K562 (cell line): ENCODE data around the gene HDAC1. TPM values are rescaled to one million over a fixed set of nuclear protein-coding genes. Genes with fewer than 3 reads are reported as not detected.

Source experiments
- ARID2 ChIP-seq: fragments of 450-650 bp; IDR thresholded peaks from 2 replicates; pipeline ENCODE4 v1.6.1; 2017; ENCODE audit warnings: antibody characterized with exemption, mild to moderate bottlenecking
- FOSL1 ChIP-seq: fragments of 200-800 bp; sonication (Bioruptor generic); conservative IDR thresholded peaks from 2 replicates; pipeline ENCODE4 v1.6.1; 2016; ENCODE audit warnings: missing genetic modification characterization, missing compliant biosample characterization
- MTA3 ChIP-seq: fragments of 450-650 bp; formaldehyde crosslinking; IDR thresholded peaks from 2 replicates; pipeline ENCODE4 v1.6.1; 2017; ENCODE audit warnings: mild to moderate bottlenecking, borderline replicate concordance
- NR2C2 ChIP-seq, 2 experiments: fragments of 200-800 bp in 1 of 2; sonication (Bioruptor generic) in 1 of 2; sonication (generic) in 1 of 2; formaldehyde crosslinking in 1 of 2; IDR thresholded peaks; 2 replicates each; pipeline versions ENCODE4 v1.6.1 to v1.8.0; 2016 to 2022; ENCODE audit warnings: mild to moderate bottlenecking in 1 of 2, missing compliant biosample characterization in 1 of 2, missing genetic modification characterization in 1 of 2, missing genetic modification reagents in 1 of 2
- TAF9B ChIP-seq: fragments of 450-650 bp; IDR thresholded peaks from 2 replicates; pipeline ENCODE4 v1.6.1; 2018; ENCODE audit warnings: mild to moderate bottlenecking; ENCODE audit not compliant: partially characterized antibody
- TBL1XR1 ChIP-seq, 2 experiments: IDR thresholded peaks; 2 replicates each; pipeline ENCODE4 v1.6.1; 2012; ENCODE audit warnings: improper control_type of control experiment in 2 of 2, low read length in 2 of 2, mild to moderate bottlenecking in 1 of 2
- TGIF2 ChIP-seq: sonication (generic); formaldehyde crosslinking; IDR thresholded peaks from 2 replicates; pipeline ENCODE4 v1.8.1; 2022; ENCODE audit warnings: mild to moderate bottlenecking, missing genetic modification reagents, moderate library complexity
- ZNF197 ChIP-seq: fragments of 200-800 bp; sonication (Bioruptor generic); IDR thresholded peaks from 2 replicates; pipeline ENCODE4 v1.6.1; 2016; ENCODE audit warnings: low read depth, missing genetic modification characterization, missing compliant biosample characterization
- ZNF551 ChIP-seq: fragments of 250-450 bp; sonication (Bioruptor Pico); IDR thresholded peaks from 2 replicates; pipeline ENCODE4 v1.5.0; 2021; ENCODE audit warnings: mild to moderate bottlenecking, moderate library complexity
- ZSCAN29 ChIP-seq: fragments of 450-650 bp; IDR thresholded peaks from 2 replicates; pipeline ENCODE4 v1.6.1; 2017
- polyA plus RNA-seq, 8 experiments: library from polyadenylated mRNA; depleted of rRNA in 4 of 8; stranded (reverse) in 5 of 8; unstranded in 3 of 8; fragments of >200 nt; fragmentation: Nextera tagmentation in 2 of 8; fragmentation: Illumina TruSeq in 1 of 8; extraction: Ambion mirVana in 2 of 8; extraction: Trizol in 1 of 8; gene quantifications; 2 replicates each; pipeline versions ENCODE4 v1.2.1 to v1.2.3, GENCODE V29; 2011 to 2014; ENCODE audit warnings: inconsistent platforms in 1 of 8, missing spikeins in 1 of 8
- total RNA-seq, 7 experiments: library from RNA; depleted of rRNA in 6 of 7; stranded (reverse); fragments of >200 nt in 6 of 7; fragmentation: Illumina TruSeq in 2 of 7; extraction: Trizol in 2 of 7; gene quantifications; 2 replicates each; pipeline versions ENCODE4 v1.2.1 to v1.2.3, GENCODE V29; 2011 to 2021; ENCODE audit warnings: low replicate concordance in 1 of 7
- TF ChIP-seq, protein P1 (sequence below): sonication (generic); formaldehyde crosslinking; IDR thresholded peaks from 2 replicates; pipeline ENCODE4 v1.8.1; 2023; ENCODE audit warnings: mild to moderate bottlenecking, missing genetic modification reagents
- TF ChIP-seq, protein P2 (sequence below): sonication (generic); formaldehyde crosslinking; IDR thresholded peaks from 2 replicates; pipeline ENCODE4 v1.8.1; 2023; ENCODE audit warnings: mild to moderate bottlenecking, missing genetic modification reagents, moderate library complexity
- TF ChIP-seq, protein P3 (sequence below): sonication (generic); formaldehyde crosslinking; IDR thresholded peaks from 2 replicates; pipeline ENCODE4 v1.8.1; 2022; ENCODE audit warnings: missing genetic modification reagents
- TF ChIP-seq, protein P4 (sequence below): fragments of 450-650 bp; IDR thresholded peaks from 2 replicates; pipeline ENCODE4 v1.6.1; 2017; ENCODE audit warnings: antibody characterized with exemption

The HDAC1 gene
- total and polyA plus RNA-seq, 9 of the 15 experiments (the other 6 are each of a cell fraction or from before 2014, with no cell fraction given), result 169 to 384 (median 193) TPM

DNA sequence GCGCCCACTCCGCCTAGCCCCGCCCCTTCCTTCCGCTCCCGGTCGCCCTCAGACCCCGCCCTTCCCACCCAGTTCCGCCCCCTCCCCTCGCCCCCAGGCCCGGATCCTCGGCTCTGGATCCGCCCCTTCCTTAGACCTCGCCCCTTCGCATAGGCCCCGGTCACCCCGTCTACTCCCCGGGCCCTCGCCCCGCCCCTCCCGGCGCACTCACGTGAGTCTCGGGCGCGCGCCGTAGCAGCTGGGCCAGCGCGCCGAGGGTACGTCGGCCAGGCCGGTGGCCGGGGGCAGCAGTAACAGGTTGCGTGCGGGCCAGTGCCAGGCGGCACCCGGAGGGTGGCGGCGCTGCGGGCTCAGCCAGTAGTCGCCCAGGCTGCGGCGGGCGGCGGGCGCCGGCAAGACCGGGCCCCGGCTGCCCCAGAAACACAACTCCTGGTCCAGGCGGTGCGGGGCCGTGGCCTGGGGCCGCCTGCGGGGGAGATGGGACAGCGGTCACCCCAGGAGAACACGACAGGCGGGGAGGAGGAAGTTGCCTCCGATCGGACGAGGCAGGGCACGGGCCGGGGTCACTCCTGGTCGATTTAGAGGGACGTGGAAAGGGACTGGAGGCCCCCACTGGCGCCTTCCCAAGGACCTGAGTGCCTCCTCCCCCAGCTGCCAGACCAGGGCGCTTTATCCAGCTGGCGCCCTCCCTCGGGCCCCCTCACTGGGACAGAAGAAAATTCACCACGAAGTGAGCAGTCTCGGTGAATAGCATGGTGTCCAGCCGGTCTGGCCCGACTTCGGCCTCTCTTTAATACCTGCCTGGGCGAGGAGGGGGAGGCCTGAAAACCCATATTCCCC lies 59.7 kb downstream of the HDAC1 start (continued):
- TF ChIP-seq, protein P1, sequence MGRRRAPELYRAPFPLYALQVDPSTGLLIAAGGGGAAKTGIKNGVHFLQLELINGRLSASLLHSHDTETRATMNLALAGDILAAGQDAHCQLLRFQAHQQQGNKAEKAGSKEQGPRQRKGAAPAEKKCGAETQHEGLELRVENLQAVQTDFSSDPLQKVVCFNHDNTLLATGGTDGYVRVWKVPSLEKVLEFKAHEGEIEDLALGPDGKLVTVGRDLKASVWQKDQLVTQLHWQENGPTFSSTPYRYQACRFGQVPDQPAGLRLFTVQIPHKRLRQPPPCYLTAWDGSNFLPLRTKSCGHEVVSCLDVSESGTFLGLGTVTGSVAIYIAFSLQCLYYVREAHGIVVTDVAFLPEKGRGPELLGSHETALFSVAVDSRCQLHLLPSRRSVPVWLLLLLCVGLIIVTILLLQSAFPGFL (CRISPR knock-in tag), result peak; percentile 31; the same call in 1 of the 2 replicates
- TF ChIP-seq FOSL1 (tag) (peak; percentile 30; the same call in 1 of the 2 replicates), ZNF197 (CRISPR knock-in tag) (no peak), TBL1XR1 (IDR thresholded peaks at IDR 0.05; ENCODE audit: low read length in 2 of 2) (no peak), ZNF551 (CRISPR knock-in tag) (no peak), TGIF2 (CRISPR knock-in tag) (peak; percentile 61; the same call in 1 of the 2 replicates), NR2C2 (CRISPR knock-in tag; IDR thresholded peaks at IDR 0.05) (0 out of 2 replicates have a peak, but pooled peaks have one; percentile 41), NR2C2 (tag; IDR thresholded peaks at IDR 0.05) (peak; percentile 75; the same call in 1 of the 2 replicates), ZSCAN29 (no peak), ARID2 (no peak), MTA3 (peak; percentile 77; the same call in 1 of the 2 replicates), TAF9B (no peak)
- TF ChIP-seq, protein P2, sequence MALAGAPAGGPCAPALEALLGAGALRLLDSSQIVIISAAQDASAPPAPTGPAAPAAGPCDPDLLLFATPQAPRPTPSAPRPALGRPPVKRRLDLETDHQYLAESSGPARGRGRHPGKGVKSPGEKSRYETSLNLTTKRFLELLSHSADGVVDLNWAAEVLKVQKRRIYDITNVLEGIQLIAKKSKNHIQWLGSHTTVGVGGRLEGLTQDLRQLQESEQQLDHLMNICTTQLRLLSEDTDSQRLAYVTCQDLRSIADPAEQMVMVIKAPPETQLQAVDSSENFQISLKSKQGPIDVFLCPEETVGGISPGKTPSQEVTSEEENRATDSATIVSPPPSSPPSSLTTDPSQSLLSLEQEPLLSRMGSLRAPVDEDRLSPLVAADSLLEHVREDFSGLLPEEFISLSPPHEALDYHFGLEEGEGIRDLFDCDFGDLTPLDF (CRISPR knock-in tag), result peak; percentile 66; the same call in 1 of the 2 replicates
- TF ChIP-seq, protein P3, sequence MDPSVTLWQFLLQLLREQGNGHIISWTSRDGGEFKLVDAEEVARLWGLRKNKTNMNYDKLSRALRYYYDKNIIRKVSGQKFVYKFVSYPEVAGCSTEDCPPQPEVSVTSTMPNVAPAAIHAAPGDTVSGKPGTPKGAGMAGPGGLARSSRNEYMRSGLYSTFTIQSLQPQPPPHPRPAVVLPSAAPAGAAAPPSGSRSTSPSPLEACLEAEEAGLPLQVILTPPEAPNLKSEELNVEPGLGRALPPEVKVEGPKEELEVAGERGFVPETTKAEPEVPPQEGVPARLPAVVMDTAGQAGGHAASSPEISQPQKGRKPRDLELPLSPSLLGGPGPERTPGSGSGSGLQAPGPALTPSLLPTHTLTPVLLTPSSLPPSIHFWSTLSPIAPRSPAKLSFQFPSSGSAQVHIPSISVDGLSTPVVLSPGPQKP (CRISPR knock-in tag), result no peak
- TF ChIP-seq, protein P4, sequence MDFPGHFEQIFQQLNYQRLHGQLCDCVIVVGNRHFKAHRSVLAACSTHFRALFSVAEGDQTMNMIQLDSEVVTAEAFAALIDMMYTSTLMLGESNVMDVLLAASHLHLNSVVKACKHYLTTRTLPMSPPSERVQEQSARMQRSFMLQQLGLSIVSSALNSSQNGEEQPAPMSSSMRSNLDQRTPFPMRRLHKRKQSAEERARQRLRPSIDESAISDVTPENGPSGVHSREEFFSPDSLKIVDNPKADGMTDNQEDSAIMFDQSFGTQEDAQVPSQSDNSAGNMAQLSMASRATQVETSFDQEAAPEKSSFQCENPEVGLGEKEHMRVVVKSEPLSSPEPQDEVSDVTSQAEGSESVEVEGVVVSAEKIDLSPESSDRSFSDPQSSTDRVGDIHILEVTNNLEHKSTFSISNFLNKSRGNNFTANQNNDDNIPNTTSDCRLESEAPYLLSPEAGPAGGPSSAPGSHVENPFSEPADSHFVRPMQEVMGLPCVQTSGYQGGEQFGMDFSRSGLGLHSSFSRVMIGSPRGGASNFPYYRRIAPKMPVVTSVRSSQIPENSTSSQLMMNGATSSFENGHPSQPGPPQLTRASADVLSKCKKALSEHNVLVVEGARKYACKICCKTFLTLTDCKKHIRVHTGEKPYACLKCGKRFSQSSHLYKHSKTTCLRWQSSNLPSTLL, result no peak
